ENCODE data around the gene KRT78. TPM values are rescaled to one million over a fixed set of nuclear protein-coding genes. Genes with fewer than 3 reads are reported as not detected.

KRT78 gene
- total RNA-seq, 1 experiment from 2014 or later: not detected

DNA sequence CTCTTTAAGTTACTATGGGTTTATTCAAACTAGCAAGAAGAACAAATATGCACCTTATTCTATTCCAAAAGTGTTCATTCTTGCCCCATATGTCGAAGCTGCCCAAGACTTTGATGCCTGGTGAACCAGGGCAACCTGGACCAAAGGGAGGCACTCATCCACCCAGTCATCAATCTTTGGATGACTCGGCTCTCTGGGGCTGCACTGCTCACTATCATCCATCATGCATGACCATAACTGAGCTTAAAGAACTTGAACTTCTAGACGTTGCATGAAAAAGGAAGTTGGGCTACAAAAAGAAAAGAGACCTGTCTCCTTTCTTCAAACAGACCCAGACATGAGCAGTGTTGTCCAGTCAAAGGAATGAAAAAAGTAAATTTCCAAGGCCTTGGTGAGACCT is 36.0 kb downstream of the KRT78 start:
- Mint-ChIP-seq H3K36me3 (ENCODE audit: insufficient read depth, unreplicated experiment) (no peaks in the 10 kb centered on the region), H3K9me3 (ENCODE audit: unreplicated experiment) (no peaks in the 10 kb centered on the region), H3K27ac (ENCODE audit: low read depth, unreplicated experiment) (no peak overlapping the region), H3K4me3 (ENCODE audit: unreplicated experiment) (no peak overlapping the region), H3K27me3 (ENCODE audit: insufficient read depth, unreplicated experiment) (peaks cover 38% of the 10 kb centered on the region), H3K4me1 (ENCODE audit: insufficient read depth, unreplicated experiment) (peaks cover 6% of the 10 kb centered on the region)
- POLR2A ChIA-PET: no interaction called here
- BruUV-seq (replicated peaks): no TSS peak
- intact Hi-C loops (cut with micrococcal nuclease): no loop called here
- DNase-seq (ENCODE audit: unreplicated experiment): no peak
- TF ChIP-seq, protein P1, sequence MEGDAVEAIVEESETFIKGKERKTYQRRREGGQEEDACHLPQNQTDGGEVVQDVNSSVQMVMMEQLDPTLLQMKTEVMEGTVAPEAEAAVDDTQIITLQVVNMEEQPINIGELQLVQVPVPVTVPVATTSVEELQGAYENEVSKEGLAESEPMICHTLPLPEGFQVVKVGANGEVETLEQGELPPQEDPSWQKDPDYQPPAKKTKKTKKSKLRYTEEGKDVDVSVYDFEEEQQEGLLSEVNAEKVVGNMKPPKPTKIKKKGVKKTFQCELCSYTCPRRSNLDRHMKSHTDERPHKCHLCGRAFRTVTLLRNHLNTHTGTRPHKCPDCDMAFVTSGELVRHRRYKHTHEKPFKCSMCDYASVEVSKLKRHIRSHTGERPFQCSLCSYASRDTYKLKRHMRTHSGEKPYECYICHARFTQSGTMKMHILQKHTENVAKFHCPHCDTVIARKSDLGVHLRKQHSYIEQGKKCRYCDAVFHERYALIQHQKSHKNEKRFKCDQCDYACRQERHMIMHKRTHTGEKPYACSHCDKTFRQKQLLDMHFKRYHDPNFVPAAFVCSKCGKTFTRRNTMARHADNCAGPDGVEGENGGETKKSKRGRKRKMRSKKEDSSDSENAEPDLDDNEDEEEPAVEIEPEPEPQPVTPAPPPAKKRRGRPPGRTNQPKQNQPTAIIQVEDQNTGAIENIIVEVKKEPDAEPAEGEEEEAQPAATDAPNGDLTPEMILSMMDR (IDR thresholded peaks at IDR 0.05; ENCODE audit: unreplicated experiment): no peak
- CTCF ChIA-PET: no interaction called here

DNA sequence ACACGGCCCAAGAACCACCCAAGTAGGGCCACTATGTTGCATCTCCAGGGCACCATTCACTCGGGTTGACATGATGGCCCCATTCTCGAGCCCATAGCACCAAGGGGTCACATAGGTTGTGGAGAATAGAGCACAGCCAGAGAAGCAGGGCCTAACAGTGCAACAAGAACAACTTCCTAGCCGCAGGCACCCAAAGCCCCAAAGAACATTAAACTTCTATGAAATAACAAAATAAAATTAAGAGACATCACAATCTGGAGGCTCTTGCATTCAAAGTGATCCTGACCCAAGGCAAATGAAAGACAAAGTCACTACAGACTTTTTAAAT is 36.8 kb downstream of the KRT78 start:
- TF ChIP-seq, protein P1 (IDR thresholded peaks at IDR 0.05; ENCODE audit: unreplicated experiment): no peak
- Mint-ChIP-seq H3K4me3 (ENCODE audit: unreplicated experiment) (no peak overlapping the region), H3K36me3 (ENCODE audit: insufficient read depth, unreplicated experiment) (no peaks in the 10 kb centered on the region), H3K9me3 (ENCODE audit: unreplicated experiment) (no peaks in the 10 kb centered on the region), H3K27me3 (ENCODE audit: insufficient read depth, unreplicated experiment) (peaks cover 38% of the 10 kb centered on the region), H3K4me1 (ENCODE audit: insufficient read depth, unreplicated experiment) (peaks cover 6% of the 10 kb centered on the region), H3K27ac (ENCODE audit: low read depth, unreplicated experiment) (no peak overlapping the region)
- BruUV-seq (replicated peaks): no TSS peak
- ChIA-PET CTCF (no interaction called here), POLR2A (no interaction called here)
- intact Hi-C loops (cut with micrococcal nuclease): no loop called here
- no peak for DNase-seq (ENCODE audit: unreplicated experiment)

DNA sequence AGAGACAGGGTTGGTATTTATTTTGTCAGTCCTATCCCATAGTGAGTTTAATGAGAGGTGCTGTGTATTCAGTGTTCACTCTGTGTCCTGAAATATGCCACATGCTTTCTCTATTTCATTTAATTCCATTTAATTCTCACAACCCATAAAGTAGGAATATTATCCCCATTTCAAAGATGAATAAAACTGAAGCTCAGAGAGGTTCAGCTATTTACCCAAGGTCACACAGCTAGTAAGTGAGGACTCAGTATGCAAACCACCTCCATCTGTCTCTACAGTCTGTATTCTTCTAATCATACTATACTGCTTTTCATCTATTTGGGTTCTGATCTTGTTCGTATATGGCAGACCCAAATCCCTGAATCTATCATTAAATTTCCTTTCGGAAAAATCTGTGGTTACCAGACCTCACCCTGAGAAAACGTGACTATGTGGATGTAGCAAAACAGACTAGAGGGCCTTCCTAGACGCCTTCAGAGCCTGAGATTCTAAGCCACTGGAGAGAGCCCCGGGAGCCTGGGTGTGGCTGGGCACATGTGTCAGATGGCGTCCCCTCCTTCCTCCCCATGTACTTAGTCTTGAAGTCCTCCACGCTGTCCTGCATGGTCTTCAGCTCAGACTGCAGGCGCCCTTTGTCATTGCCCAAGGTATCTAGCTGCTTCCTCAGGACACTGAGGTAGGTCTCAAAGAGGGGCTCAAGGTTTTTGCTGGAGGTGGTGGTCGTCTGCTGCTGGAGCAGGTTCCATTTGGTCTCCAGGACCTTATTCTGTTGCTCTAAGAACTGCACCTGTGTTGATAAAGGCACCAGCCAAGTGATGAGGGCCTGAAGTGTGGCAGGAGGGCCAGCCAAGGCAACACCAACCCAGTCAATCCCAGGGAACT is 37.4 kb downstream of the KRT78 start:
- ChIA-PET POLR2A (no interaction called here), CTCF (no interaction called here)
- Mint-ChIP-seq H3K4me3 (ENCODE audit: unreplicated experiment) (no peak overlapping the region), H3K9me3 (ENCODE audit: unreplicated experiment) (no peaks in the 10 kb centered on the region), H3K27me3 (ENCODE audit: insufficient read depth, unreplicated experiment) (peaks cover 38% of the 10 kb centered on the region), H3K36me3 (ENCODE audit: insufficient read depth, unreplicated experiment) (no peaks in the 10 kb centered on the region), H3K27ac (ENCODE audit: low read depth, unreplicated experiment) (no peak overlapping the region), H3K4me1 (ENCODE audit: insufficient read depth, unreplicated experiment) (peaks cover 6% of the 10 kb centered on the region)
- TF ChIP-seq, protein P1 (IDR thresholded peaks at IDR 0.05; ENCODE audit: unreplicated experiment): no peak
- intact Hi-C loops (cut with micrococcal nuclease): no loop called here
- DNase-seq (ENCODE audit: unreplicated experiment): no peak
- no TSS peak for BruUV-seq (replicated peaks)

DNA sequence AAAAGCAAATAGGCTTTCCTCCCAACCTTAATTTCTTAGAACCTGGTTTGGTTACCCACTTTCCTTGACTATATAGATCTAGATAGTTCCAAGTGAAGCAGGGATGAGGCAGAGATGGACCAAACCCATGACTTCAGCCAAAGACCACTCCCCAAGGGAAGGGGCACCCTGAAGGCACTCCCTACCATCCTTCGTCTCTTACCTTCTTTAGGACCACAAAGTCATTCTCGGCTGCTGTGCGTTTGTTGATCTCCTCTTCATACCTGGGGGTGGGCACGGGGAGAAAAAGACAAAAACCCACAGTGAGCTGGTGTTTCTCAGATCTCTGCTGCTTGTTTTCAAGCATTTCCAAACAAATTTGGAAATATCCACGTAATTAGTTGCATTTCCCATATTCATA is 38.2 kb downstream of the KRT78 start:
- H3K27ac Mint-ChIP-seq (ENCODE audit: low read depth, unreplicated experiment): no peak overlapping the region
- H3K9me3 Mint-ChIP-seq (ENCODE audit: unreplicated experiment): no peaks in the 10 kb centered on the region
- ChIA-PET POLR2A (no interaction called here), CTCF (no interaction called here)
- H3K27me3 Mint-ChIP-seq (ENCODE audit: insufficient read depth, unreplicated experiment): peaks cover 38% of the 10 kb centered on the region
- DNase-seq (ENCODE audit: unreplicated experiment): no peak
- no peak overlapping the region for H3K4me3 Mint-ChIP-seq (ENCODE audit: unreplicated experiment)
- H3K36me3 Mint-ChIP-seq (ENCODE audit: insufficient read depth, unreplicated experiment): no peaks in the 10 kb centered on the region
- TF ChIP-seq, protein P1 (IDR thresholded peaks at IDR 0.05; ENCODE audit: unreplicated experiment): no peak
- H3K4me1 Mint-ChIP-seq (ENCODE audit: insufficient read depth, unreplicated experiment): peaks cover 6% of the 10 kb centered on the region
- intact Hi-C loops (cut with micrococcal nuclease): no loop called here
- no TSS peak for BruUV-seq (replicated peaks)

Data from MCF 10A (cell line).